Cortex of kidney (tissue), 1 donor: ENCODE measurements around the gene ZNF614.
"Not testable (repeated sequence)": the region's sequence is repeated elsewhere in the genome, so short reads cannot be mapped to it uniquely, and the experiment has no call there.

Experiments
- DNase-seq: peaks from one replicate; lab custom pipeline; 2025; lab: John Stamatoyannopoulos, UW

ZNF614 gene

DNA sequence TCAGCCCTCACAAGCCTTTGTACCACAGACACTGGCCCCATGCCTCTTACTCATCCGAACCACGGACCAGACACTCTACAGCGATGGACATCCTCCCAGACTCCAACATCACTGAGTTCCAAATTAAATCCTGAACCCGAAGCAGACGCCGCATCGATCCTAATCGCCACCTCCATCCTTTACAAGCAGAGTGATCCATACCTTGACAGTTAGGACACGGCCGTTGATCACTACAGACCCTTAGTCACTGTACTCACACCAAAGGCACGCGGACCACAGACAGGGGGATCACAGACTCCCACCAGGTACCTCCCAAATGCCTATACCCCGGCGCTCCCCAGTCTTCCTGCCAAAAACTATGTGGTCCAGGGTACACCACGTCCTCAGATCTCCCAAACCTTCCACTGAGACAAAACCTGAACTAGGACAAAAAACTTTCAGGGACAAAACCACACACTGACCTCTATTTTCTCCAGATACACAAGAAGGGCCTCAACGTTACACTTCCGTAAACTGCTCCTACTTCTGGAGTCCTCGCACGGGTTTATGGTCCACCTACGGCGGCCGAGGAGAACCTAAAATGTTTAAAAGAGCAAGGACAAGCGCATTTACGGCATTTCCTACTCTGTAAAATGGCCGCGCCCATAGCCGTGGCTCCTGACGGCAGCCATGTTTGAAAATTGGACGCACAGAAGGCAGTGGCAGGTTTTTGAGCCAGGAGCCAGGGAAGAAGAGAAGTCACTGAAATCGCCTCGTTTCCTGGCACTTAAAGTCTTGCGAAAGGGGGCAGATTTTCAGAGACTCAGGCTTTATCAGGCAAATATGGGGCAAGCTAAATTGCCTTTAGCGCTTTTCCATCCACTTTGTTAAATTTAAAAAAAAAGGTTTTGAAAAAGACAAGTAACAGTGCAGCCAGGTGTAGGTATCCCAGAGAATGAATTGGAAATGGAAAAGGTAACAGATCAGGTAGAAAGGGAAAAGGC, 41.6 kb downstream of the ZNF614 start, which contains the start of gene ZNF350:
ZNF350 (minus strand) TSS at position 532 of the 983 bp plus-strand sequence. CDS start 12,480 bp downstream, outside the sequence.
- DNase-seq, result no peak

DNA sequence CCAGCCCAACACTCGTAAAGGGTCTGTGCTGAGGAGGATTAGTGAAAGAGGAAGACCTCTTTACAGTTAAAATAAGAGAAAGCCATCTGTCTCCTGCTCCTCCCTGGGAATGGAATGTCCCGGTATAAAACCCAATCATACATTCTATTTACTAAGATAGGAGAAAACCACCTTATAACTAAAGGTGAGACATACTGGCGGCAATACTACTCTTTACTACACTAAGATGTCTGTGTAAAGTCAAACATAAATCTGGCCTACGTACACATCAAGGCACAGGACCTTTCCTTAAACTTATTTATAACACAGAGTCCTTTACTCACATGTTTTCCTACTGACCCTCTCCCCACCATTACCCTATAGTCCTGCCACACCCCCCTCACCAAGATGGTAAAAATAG, 44.8 kb downstream of the ZNF614 start:
- DNase-seq, result no peak

DNA sequence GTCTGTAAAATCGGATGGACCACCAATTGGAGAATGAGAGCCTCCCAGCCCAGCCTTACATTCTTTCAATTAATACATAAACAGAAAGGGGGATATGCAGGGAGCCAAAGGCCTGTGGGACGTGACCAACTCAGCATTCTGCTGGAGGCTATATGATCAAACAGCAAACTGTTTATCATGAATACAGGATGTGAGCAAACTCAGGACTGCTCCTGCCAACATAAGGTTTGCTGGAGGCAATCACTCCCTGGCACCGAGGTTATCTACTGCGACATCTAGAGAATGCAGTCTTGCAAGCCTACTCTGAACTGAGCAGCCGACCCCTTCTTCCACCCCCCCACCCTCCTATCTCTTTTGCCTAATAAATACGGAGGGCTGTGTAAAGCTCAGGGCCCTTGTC, 47.3 kb downstream of the ZNF614 start:
- DNase-seq, result not testable (repeated sequence)

DNA sequence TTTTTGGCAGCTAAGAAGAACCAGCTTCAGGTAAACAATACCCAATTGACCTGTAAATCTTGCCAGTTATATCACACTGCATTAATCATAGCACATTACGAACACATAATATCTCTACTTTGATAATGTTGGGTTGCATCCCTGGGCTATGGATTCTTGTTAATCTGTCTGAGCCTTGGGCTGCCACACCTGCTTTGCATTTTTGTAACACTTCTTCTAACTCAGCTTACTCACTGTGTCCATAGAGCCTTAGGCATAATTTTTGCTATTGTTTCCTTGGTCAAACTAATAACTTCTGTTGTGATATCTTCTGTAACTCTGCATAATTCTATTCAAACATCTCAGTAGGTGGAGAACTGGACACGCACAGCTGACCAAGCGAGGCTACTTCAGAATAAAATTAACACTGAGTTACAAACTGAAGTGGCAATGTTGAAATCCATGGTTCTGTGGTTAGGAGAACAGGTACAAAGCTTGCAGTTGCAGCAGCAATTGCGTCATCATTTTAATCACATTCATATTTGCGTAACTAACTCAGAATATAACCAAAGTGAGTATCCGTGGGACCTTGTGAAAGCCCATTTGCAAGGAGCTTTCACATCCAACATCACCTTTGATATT, 48.0 kb downstream of the ZNF614 start:
- no peak for DNase-seq

DNA sequence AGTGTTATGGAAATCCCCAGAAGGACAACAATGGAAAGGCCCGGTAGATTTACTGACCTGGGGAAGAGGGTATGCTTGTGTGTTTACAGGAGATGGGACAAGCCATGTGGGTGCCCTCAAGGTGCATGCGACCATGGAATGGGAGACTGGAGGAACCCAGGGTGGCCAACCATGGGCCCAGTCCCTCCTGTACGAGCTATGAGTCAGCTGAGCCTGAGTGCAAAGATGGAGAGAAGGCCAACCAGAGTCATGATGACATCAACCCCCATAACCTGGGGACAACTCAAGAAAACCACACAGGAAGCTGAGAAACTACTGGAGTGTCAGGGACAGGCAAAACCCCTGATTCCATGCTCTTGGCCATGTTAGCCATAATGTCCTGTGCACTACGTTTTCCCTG, 49.3 kb downstream of the ZNF614 start:
- DNase-seq, result no peak

DNA sequence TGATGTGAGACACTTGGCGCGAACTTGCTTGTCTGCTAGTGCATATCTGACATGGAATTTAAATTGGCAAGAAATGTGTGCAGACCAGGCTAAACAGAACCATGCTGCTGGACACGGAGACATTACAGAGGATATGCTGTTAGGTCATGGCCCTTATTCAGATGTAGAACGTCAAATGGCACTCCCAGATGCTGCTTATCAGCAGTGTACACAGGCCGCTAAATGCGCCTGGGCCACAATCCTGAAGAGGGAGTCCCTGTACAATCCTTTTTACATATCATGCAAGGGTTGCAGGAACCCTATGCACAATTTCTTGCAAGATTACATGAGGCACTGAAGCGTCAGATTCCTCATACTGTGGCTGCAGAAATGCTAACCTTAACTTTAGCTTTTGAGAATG, 50.8 kb downstream of the ZNF614 start:
- no peak for DNase-seq

DNA sequence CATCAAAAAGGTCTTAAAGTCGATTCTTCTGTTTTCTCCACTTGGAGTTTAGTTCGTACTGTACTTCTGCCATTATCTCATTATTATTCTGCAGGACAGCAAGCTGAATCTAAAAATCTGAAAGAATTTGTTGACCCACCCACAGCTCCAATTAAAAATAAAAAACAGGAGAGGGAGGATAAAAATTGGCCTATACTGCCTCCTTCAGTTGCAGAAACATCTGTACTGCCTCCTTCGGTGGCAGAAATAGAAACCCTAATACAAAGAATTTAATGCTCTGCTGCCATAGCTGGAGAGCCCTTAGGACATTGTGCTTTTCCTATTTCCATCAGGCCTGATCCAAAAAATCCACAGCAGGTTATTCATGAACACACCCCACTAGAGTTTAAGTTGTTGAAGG, 51.3 kb downstream of the ZNF614 start:
- DNase-seq, result no peak

DNA sequence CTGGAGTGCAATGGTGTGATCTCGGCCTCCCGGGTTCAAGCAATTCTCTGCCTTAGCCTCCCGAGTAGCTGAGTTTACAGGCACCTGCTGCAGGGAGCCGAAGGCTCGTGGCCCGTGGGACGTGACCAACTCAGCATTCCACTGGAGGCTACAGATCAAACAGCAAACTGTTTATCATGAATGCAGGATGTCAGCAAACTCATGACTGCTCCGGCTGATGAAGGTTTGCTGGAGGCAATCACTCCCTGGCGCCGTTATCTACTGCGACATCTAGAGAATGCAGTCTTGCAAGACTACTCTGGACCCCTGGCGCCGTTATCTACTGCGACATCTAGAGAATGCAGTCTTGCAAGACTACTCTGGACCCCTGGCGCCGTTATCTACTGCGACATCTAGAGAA, 52.4 kb downstream of the ZNF614 start:
- DNase-seq, result not testable (repeated sequence)

DNA sequence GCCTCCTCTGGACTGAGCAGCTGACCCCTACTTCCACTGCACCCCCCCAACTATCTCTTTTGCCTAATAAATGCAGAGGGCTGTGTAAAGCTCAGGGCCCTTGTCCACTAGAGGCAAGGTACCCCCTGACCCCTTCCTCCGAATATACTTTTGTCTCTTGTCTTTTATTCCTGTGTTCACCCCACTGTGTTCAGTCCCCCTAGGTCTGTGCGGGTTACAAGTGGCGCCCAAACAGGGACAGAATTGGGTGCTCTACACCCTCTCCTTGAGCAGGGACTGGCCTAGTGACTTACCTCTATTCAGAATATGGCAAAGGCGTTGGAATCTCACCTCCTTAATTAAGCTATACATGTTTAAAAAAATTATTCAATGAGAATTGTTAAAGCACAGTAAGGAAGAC, 56.6 kb downstream of the ZNF614 start:
- no peak for DNase-seq

DNA sequence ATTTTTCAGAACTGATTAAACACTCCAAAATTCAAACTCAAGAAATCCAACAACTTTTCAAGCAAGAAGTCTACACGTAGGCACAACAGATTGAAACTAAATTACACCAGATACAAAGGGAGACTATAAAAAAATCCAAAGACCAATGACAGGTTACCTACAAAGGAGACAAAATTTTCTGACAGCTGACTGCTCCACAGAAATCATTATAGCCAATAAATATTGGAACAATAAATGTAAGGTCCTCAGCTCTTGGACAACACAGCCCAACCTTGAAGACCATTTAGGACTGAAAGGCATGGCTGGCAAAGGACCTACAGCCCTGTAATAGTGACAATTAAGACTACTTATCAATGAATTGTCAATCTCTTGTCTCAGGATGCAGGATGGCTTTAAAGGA, 57.5 kb downstream of the ZNF614 start:
- DNase-seq, result no peak

DNA sequence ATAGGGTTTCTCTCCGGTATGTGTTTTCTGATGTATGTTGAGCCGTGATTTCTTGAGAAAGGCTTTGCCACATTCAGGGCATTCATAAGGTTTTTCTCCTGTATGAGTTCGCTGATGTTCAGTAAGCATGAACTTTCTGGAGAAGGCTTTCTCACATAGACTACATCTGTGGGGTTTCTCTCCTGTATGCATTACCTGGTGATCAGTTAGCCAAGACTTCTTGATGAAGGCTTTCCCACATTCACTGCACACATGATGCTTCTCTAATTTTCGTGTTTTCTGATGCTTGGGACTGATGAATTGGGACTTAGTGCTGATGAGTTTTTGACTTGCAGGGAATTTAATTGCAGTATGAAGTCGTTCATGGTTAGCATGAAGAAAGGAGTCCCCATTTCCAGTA, 62.6 kb downstream of the ZNF614 start:
- no peak for DNase-seq
